Endodermal cell (in vitro differentiated cells): ENCODE data around the gene ACOX2. TPM values are rescaled to one million over a fixed set of nuclear protein-coding genes. Genes with fewer than 3 reads are reported as not detected.

ENCODE experiments used
- DNase-seq: peaks from one replicate; pipeline ENCODE4 v3.0.0-alpha.2; 2017
- H3K27ac ChIP-seq: 2 replicates; pipeline ENCODE4 v1.5.1; 2013; ENCODE audit warnings: mild to moderate bottlenecking, low read depth, low read length, moderate library complexity
- H3K27me3 ChIP-seq: 2 replicates; pipeline ENCODE4 v1.6.1; 2013; ENCODE audit warnings: mild to moderate bottlenecking, low read length, moderate library complexity; ENCODE audit not compliant: insufficient read depth, control insufficient read depth, poor library complexity, severe bottlenecking
- H3K36me3 ChIP-seq: 2 replicates; pipeline ENCODE4 v1.7.0; 2013; ENCODE audit warnings: mild to moderate bottlenecking, low read length, moderate library complexity; ENCODE audit not compliant: control insufficient read depth, insufficient read depth
- H3K4me1 ChIP-seq: one replicate; pipeline ENCODE4 v1.7.0; 2013; ENCODE audit warnings: low read length; ENCODE audit not compliant: control insufficient read depth, insufficient read depth
- H3K4me3 ChIP-seq: 2 replicates; pipeline ENCODE4 v1.5.1; 2013; ENCODE audit warnings: mild to moderate bottlenecking, low read length, moderate library complexity
- H3K9ac ChIP-seq: 2 replicates; pipeline ENCODE4 v1.6.1; 2013; ENCODE audit warnings: mild to moderate bottlenecking, low read length, moderate library complexity; ENCODE audit not compliant: poor library complexity, severe bottlenecking; ENCODE audit errors: extremely low read depth
- H3K9me3 ChIP-seq: 2 replicates; pipeline ENCODE4 v1.6.1; 2013; ENCODE audit warnings: mild to moderate bottlenecking, low read length, moderate library complexity; ENCODE audit not compliant: control insufficient read depth
- H3K27ac Mint-ChIP-seq: 2 replicates; pipeline ENCODE4 v1.8.0; 2020; ENCODE audit warnings: mixed read lengths
- H3K27me3 Mint-ChIP-seq: 2 replicates; pipeline ENCODE4 v1.8.0; 2021; ENCODE audit warnings: mild to moderate bottlenecking, mixed read lengths; ENCODE audit not compliant: insufficient read depth
- H3K36me3 Mint-ChIP-seq: 2 replicates; pipeline ENCODE4 v1.8.0; 2020; ENCODE audit warnings: low read depth, mixed read lengths
- H3K4me1 Mint-ChIP-seq: 2 replicates; pipeline ENCODE4 v1.8.0; 2020; ENCODE audit warnings: mixed read lengths
- H3K4me3 Mint-ChIP-seq: 2 replicates; pipeline ENCODE4 v1.8.0; 2020; ENCODE audit warnings: mild to moderate bottlenecking, moderate library complexity, mixed read lengths
- H3K9me3 Mint-ChIP-seq: 2 replicates; pipeline ENCODE4 v1.8.0; 2020; ENCODE audit warnings: mild to moderate bottlenecking, mixed read lengths
- CTCF ChIP-seq: fragments of 200-600 bp; sonication (generic); conservative IDR thresholded peaks from 2 replicates; pipeline ENCODE4 v1.5.0; 2021; ENCODE audit warnings: antibody characterized with exemption, mild to moderate bottlenecking
- WGBS, 2 experiments: methylation state at CpG; one replicate each; pipeline versions ENCODE4 v1.1.5 to v1.1.7; 2013; ENCODE audit warnings: missing lambda C conversion rate in 2 of 2, mixed read lengths in 1 of 2; ENCODE audit not compliant: insufficient coverage in 1 of 2, insufficient read length in 1 of 2; 5-methylcytosine and 5-hydroxymethylcytosine counted together
- total RNA-seq, 2 donors: library from RNA; stranded (reverse); fragmentation: NEBNext Ultra II Directional in 1 of 2; extraction: Animal tissue kit (Norgen Biotek cat#: 25700) in 1 of 2; gene quantifications; 2 replicates in 1 of 2; 3 replicates in 1 of 2; pipeline ENCODE4 v1.2.1, GENCODE V29; 2021

Gene ACOX2
- total RNA-seq, 2 donors from 2014 or later, result 6.6 to 9.8 TPM

GRCh38 chr3:58537412-58538301 lies 667 bp upstream of the ACOX2 start:
- peak overlapping the region; percentile 19 for H3K4me3 Mint-ChIP-seq
- peaks cover 38% of the 10 kb centered on the region for H3K4me1 Mint-ChIP-seq
- 89 to 100% methylated on average over 3 to 4 of the region's 4 CpGs for WGBS, 2 experiments
- TF ChIP-seq CTCF, result no peak
- H3K9me3 Mint-ChIP-seq, result no peaks in the 10 kb centered on the region
- Histone ChIP-seq H3K9ac (peak overlapping the region; percentile 50), H3K4me1 (peaks cover 27% of the 10 kb centered on the region), H3K9me3 (no peaks in the 10 kb centered on the region), H3K27me3 (no peaks in the 10 kb centered on the region), H3K4me3 (no peak overlapping the region), H3K36me3 (no peaks in the 10 kb centered on the region), H3K27ac (peak overlapping the region; percentile 14)
- H3K36me3 Mint-ChIP-seq, result no peaks in the 10 kb centered on the region
- H3K27me3 Mint-ChIP-seq, result peaks cover 4% of the 10 kb centered on the region
- DNase-seq, result no peak
- H3K27ac Mint-ChIP-seq, result peak overlapping the region; percentile 14

GRCh38 chr3:58535531-58536500 lies 1.2 kb downstream of the ACOX2 start:
- peaks cover 4% of the 10 kb centered on the region for H3K27me3 Mint-ChIP-seq
- no peaks in the 10 kb centered on the region for H3K9me3 ChIP-seq
- WGBS, 2 experiments, result 57 to 69% methylated on average over 1 to 2 of the region's 2 CpGs
- peaks cover 40% of the 10 kb centered on the region for H3K4me1 Mint-ChIP-seq
- H3K27me3 ChIP-seq, result no peaks in the 10 kb centered on the region
- H3K4me3 ChIP-seq, result peak overlapping the region; percentile 34
- H3K9ac ChIP-seq, result no peak overlapping the region
- peak; percentile 48 for TF ChIP-seq CTCF
- H3K4me3 Mint-ChIP-seq, result peak overlapping the region; percentile 17
- no peaks in the 10 kb centered on the region for H3K9me3 Mint-ChIP-seq
- H3K36me3 Mint-ChIP-seq, result no peaks in the 10 kb centered on the region
- H3K27ac Mint-ChIP-seq, result peak overlapping the region; percentile 79
- no peaks in the 10 kb centered on the region for H3K36me3 ChIP-seq
- peaks cover 27% of the 10 kb centered on the region for H3K4me1 ChIP-seq
- no peak overlapping the region for H3K27ac ChIP-seq
- DNase-seq, result peak; percentile 63
